Activated T-cell treated with anti-CD3 and anti-CD28 coated beads, Interleukin-2, amount 50 U/mL, for 24 hours (primary cell): ENCODE results near the gene TARS3.
A peak's percentile ranks its signal among the peaks of the same experiment; 100 is the strongest.
"Not testable (repeated sequence)": the region's sequence is repeated elsewhere in the genome, so short reads cannot be mapped to it uniquely, and the experiment has no call there.

Experiments used
- DNase-seq: peaks from one replicate; pipeline ENCODE4 v3.0.0-alpha.2; 2020
- H3K27ac Mint-ChIP-seq: 2 replicates; pipeline ENCODE4 v1.8.0; 2020; ENCODE audit warnings: mild to moderate bottlenecking, mixed read lengths
- H3K27me3 Mint-ChIP-seq: 2 replicates; pipeline ENCODE4 v1.8.0; 2020; ENCODE audit warnings: mixed read lengths
- H3K36me3 Mint-ChIP-seq: 2 replicates; pipeline ENCODE4 v1.8.0; 2020; ENCODE audit warnings: low read depth, mixed read lengths
- H3K4me1 Mint-ChIP-seq: 2 replicates; pipeline ENCODE4 v1.8.0; 2020; ENCODE audit warnings: low read depth, mixed read lengths
- H3K4me3 Mint-ChIP-seq: 2 replicates; pipeline ENCODE4 v1.8.0; 2020; ENCODE audit warnings: mild to moderate bottlenecking, moderate library complexity, mixed read lengths
- H3K9me3 Mint-ChIP-seq: 2 replicates; pipeline ENCODE4 v1.8.0; 2020; ENCODE audit warnings: mixed read lengths

The TARS3 gene

GRCh38 chr15:101684384-101684783 is 39.9 kb downstream of the TARS3 start:
- Mint-ChIP-seq H3K36me3 (peaks cover 82% of the 10 kb centered on the region), H3K9me3 (no peaks in the 10 kb centered on the region), H3K4me3 (no peak overlapping the region), H3K27ac (peak overlapping the region; percentile 16), H3K4me1 (peaks cover 13% of the 10 kb centered on the region), H3K27me3 (no peaks in the 10 kb centered on the region)
- no peak for DNase-seq

- Mint-ChIP-seq H3K36me3 (peaks cover 80% of the 10 kb centered on the region), H3K27ac (no peak overlapping the region), H3K4me1 (peaks cover 15% of the 10 kb centered on the region), H3K4me3 (no peak overlapping the region), H3K9me3 (no peaks in the 10 kb centered on the region), H3K27me3 (no peaks in the 10 kb centered on the region)
- DNase-seq = no peak
Measured at GRCh38 chr15:101679806-101680205, 44.5 kb downstream of the TARS3 start.

- Mint-ChIP-seq H3K27me3 (no peaks in the 10 kb centered on the region), H3K36me3 (peaks cover 81% of the 10 kb centered on the region), H3K9me3 (no peaks in the 10 kb centered on the region), H3K4me3 (no peak overlapping the region), H3K27ac (peak overlapping the region; percentile 22), H3K4me1 (peaks cover 10% of the 10 kb centered on the region)
- DNase-seq = no peak
Measured at GRCh38 chr15:101676921-101677329, 47.3 kb downstream of the TARS3 start.

GRCh38 chr15:101675796-101676582 is 48.3 kb downstream of the TARS3 start:
- no peak overlapping the region for H3K4me3 Mint-ChIP-seq
- peaks cover 9% of the 10 kb centered on the region for H3K4me1 Mint-ChIP-seq
- H3K27me3 Mint-ChIP-seq = no peaks in the 10 kb centered on the region
- peak overlapping the region; percentile 63 for H3K27ac Mint-ChIP-seq
- no peak for DNase-seq
- H3K36me3 Mint-ChIP-seq = peaks cover 80% of the 10 kb centered on the region
- no peaks in the 10 kb centered on the region for H3K9me3 Mint-ChIP-seq

GRCh38 chr15:101675015-101675414 is 49.3 kb downstream of the TARS3 start:
- Mint-ChIP-seq H3K27ac (no peak overlapping the region), H3K9me3 (no peaks in the 10 kb centered on the region), H3K4me1 (peaks cover 3% of the 10 kb centered on the region), H3K4me3 (no peak overlapping the region), H3K27me3 (no peaks in the 10 kb centered on the region), H3K36me3 (peaks cover 80% of the 10 kb centered on the region)
- no peak for DNase-seq

- H3K36me3 Mint-ChIP-seq = peaks cover 84% of the 10 kb centered on the region
Measured at GRCh38 chr15:101672298-101672697, 52.0 kb downstream of the TARS3 start.

GRCh38 chr15:101669744-101670143 is 54.5 kb downstream of the TARS3 start:
- Mint-ChIP-seq H3K9me3 (peaks cover 4% of the 10 kb centered on the region), H3K27ac (no peak overlapping the region), H3K36me3 (peaks cover 72% of the 10 kb centered on the region), H3K4me3 (no peak overlapping the region), H3K27me3 (no peaks in the 10 kb centered on the region), H3K4me1 (peaks cover 4% of the 10 kb centered on the region)
- DNase-seq = no peak

More at GRCh38 chr15:101672298-101672697, 52.0 kb downstream of the TARS3 start:
- H3K27ac Mint-ChIP-seq = peak overlapping the region; percentile 18
- H3K4me1 Mint-ChIP-seq = peaks cover 3% of the 10 kb centered on the region
- H3K9me3 Mint-ChIP-seq = peaks cover 4% of the 10 kb centered on the region
- no peak overlapping the region for H3K4me3 Mint-ChIP-seq
- no peak for DNase-seq
- H3K27me3 Mint-ChIP-seq = no peaks in the 10 kb centered on the region

- Mint-ChIP-seq H3K36me3 (peaks cover 53% of the 10 kb centered on the region), H3K4me1 (peaks cover 11% of the 10 kb centered on the region), H3K9me3 (peaks cover 4% of the 10 kb centered on the region), H3K4me3 (no peak overlapping the region), H3K27ac (no peak overlapping the region), H3K27me3 (no peaks in the 10 kb centered on the region)
- DNase-seq = no peak
Measured at GRCh38 chr15:101667881-101668280, 56.4 kb downstream of the TARS3 start.

GRCh38 chr15:101664303-101664913 is 59.9 kb downstream of the TARS3 start:
- Mint-ChIP-seq H3K4me1 (peaks cover 11% of the 10 kb centered on the region), H3K9me3 (peaks cover 4% of the 10 kb centered on the region), H3K27ac (no peak overlapping the region), H3K36me3 (peaks cover 44% of the 10 kb centered on the region), H3K4me3 (no peak overlapping the region), H3K27me3 (no peaks in the 10 kb centered on the region)
- DNase-seq = no peak

GRCh38 chr15:101662203-101662602 is 62.1 kb downstream of the TARS3 start:
- Mint-ChIP-seq H3K9me3 (no peaks in the 10 kb centered on the region), H3K36me3 (peaks cover 34% of the 10 kb centered on the region), H3K27me3 (no peaks in the 10 kb centered on the region), H3K4me3 (no peak overlapping the region), H3K27ac (no peak overlapping the region), H3K4me1 (peaks cover 11% of the 10 kb centered on the region)
- DNase-seq = no peak

- no peaks in the 10 kb centered on the region for H3K9me3 Mint-ChIP-seq
- peaks cover 39% of the 10 kb centered on the region for H3K36me3 Mint-ChIP-seq
- H3K27ac Mint-ChIP-seq = no peak overlapping the region
- H3K4me1 Mint-ChIP-seq = peaks cover 10% of the 10 kb centered on the region
- DNase-seq = no peak
- no peak overlapping the region for H3K4me3 Mint-ChIP-seq
- H3K27me3 Mint-ChIP-seq = no peaks in the 10 kb centered on the region
Measured at GRCh38 chr15:101660005-101660404, 64.3 kb downstream of the TARS3 start.

- Mint-ChIP-seq H3K4me1 (peaks cover 15% of the 10 kb centered on the region), H3K9me3 (no peaks in the 10 kb centered on the region), H3K27ac (peak overlapping the region; percentile 57), H3K27me3 (no peaks in the 10 kb centered on the region), H3K36me3 (peaks cover 50% of the 10 kb centered on the region), H3K4me3 (no peak overlapping the region)
- DNase-seq = no peak
Measured at GRCh38 chr15:101657968-101658784, 66.1 kb downstream of the TARS3 start.

GRCh38 chr15:101657171-101657570 is 67.1 kb downstream of the TARS3 start:
- H3K27ac Mint-ChIP-seq = no peak overlapping the region
- H3K4me1 Mint-ChIP-seq = peaks cover 20% of the 10 kb centered on the region
- H3K4me3 Mint-ChIP-seq = no peak overlapping the region
- DNase-seq = no peak
- no peaks in the 10 kb centered on the region for H3K27me3 Mint-ChIP-seq
- H3K36me3 Mint-ChIP-seq = peaks cover 53% of the 10 kb centered on the region
- H3K9me3 Mint-ChIP-seq = no peaks in the 10 kb centered on the region

- Mint-ChIP-seq H3K27ac (peak overlapping the region; percentile 67), H3K4me3 (peak overlapping the region; percentile 16), H3K36me3 (peaks cover 54% of the 10 kb centered on the region), H3K4me1 (peaks cover 35% of the 10 kb centered on the region)
- not testable (repeated sequence) for H3K27me3 Mint-ChIP-seq, H3K9me3 Mint-ChIP-seq, DNase-seq
Measured at GRCh38 chr15:101654624-101655337, 69.5 kb downstream of the TARS3 start.
